Stomach (tissue), 9 donors: Measurements from ENCODE around the gene INTS7. TPM values are rescaled to one million over a fixed set of nuclear protein-coding genes. Genes with fewer than 3 reads are reported as not detected.

Experiments
- DNase-seq, 2 donors: peaks; one replicate each; pipeline versions ENCODE4 v3.0.0 to v3.0.0-alpha.2; 2013 to 2019
- H3K27ac ChIP-seq, 5 donors: fragments of 200-600 bp in 4 of 5; sonication (generic) in 4 of 5; one replicate each; pipeline ENCODE4 v1.5.1; 2013 to 2019; ENCODE audit warnings: mild to moderate bottlenecking in 1 of 5, moderate library complexity in 1 of 5
- H3K27me3 ChIP-seq, 3 donors: fragments of 200-600 bp; sonication (generic); one replicate each; pipeline ENCODE4 v1.5.1; 2017 to 2019; ENCODE audit warnings: mixed run types in 1 of 3
- H3K36me3 ChIP-seq, 4 donors: fragments of 200-600 bp; sonication (generic); 1 replicate in 3 of 4; 2 replicates in 1 of 4; pipeline ENCODE4 v1.5.1; 2016 to 2019
- H3K4me1 ChIP-seq, 4 donors: fragments of 200-600 bp; sonication (generic); one replicate each; pipeline ENCODE4 v1.5.1; 2016 to 2019
- H3K4me3 ChIP-seq, 4 donors: fragments of 200-600 bp; sonication (generic) in 3 of 4; one replicate each; pipeline ENCODE4 v1.5.1; 2016 to 2019; ENCODE audit warnings: mild to moderate bottlenecking in 1 of 4
- H3K9me3 ChIP-seq, 4 donors: fragments of 200-600 bp; sonication (generic); one replicate each; pipeline ENCODE4 v1.5.1; 2016 to 2019
- CTCF ChIP-seq, 7 experiments: fragments of 450-650 bp in 4 of 7; fragments of 200-600 bp in 3 of 7; sonication (generic) in 3 of 7; IDR thresholded peaks; one replicate each; pipeline ENCODE4 v1.5.1; 2016 to 2019; ENCODE audit warnings: antibody characterized with exemption in 7 of 7, control low read depth in 2 of 7, mild to moderate bottlenecking in 1 of 7
- EP300 ChIP-seq: sonication (generic); formaldehyde crosslinking; IDR thresholded peaks from one replicate; pipeline ENCODE4 v1.6.1; 2017; ENCODE audit warnings: antibody characterized with exemption
- POLR2A ChIP-seq, 4 donors: fragments of 450-650 bp; IDR thresholded peaks; one replicate each; pipeline ENCODE4 v1.6.1; 2016; ENCODE audit warnings: antibody characterized with exemption in 4 of 4, control low read depth in 2 of 4, mild to moderate bottlenecking in 1 of 4, moderate library complexity in 1 of 4
- POLR2AphosphoS5 ChIP-seq, 3 donors: sonication (generic); formaldehyde crosslinking; IDR thresholded peaks; one replicate each; pipeline ENCODE4 v1.6.1; 2016; ENCODE audit warnings: antibody characterized with exemption in 3 of 3
- WGBS, 5 donors: extraction: QIAGEN DNeasy Blood & Tissue Kit in 3 of 5; methylation state at CpG; one replicate each; pipeline versions ENCODE4 v1.1.5 to v1.1.7; 2013 to 2018; 5-methylcytosine and 5-hydroxymethylcytosine counted together
- intact Hi-C: fragments of 100-400 bp; cut with DNase I; formaldehyde crosslinking; loops from one replicate; pipeline ENCODE4 v1.15.1; 2023; ENCODE audit warnings: low total_unique reads
- polyA plus RNA-seq, 3 donors: library from polyadenylated mRNA; stranded (reverse); fragments of 200-250 nt; gene quantifications; one replicate each; pipeline ENCODE4 v1.2.3, GENCODE V29; 2013
- total RNA-seq, 5 donors: library from RNA; depleted of rRNA; stranded (reverse); fragments of >200 nt; gene quantifications; one replicate each; pipeline versions ENCODE4 v1.1.0 to v1.2.3, GENCODE V29; 2014 to 2016
- donor health status: healthy with polysubstance abuse.
- donor health status: Bipolar disorder and iron deficiency.
- donor health status: healthy.

Gene INTS7
- total and polyA plus RNA-seq, 8 donors: 1.2 to 156 (median 9.5) TPM

GRCh38 chr1:212042436-212042835, 7.1 kb upstream of the INTS7 start:
- intact Hi-C loops: no loop called here
- Histone ChIP-seq H3K4me3 (no peak overlapping the region), H3K36me3 (no peaks in the 10 kb centered on the region), H3K9me3 (no peaks in the 10 kb centered on the region), H3K4me1 (no peaks in the 10 kb centered on the region), H3K27ac (no peak overlapping the region), H3K27me3 (no peaks in the 10 kb centered on the region)
- DNase-seq: no peak
- TF ChIP-seq POLR2AphosphoS5 (IDR thresholded peaks at IDR 0.05): no peak
- no peak for TF ChIP-seq POLR2A (IDR thresholded peaks at IDR 0.05)
- TF ChIP-seq EP300: no peak
- no peak for TF ChIP-seq CTCF (IDR thresholded peaks at IDR 0.05)

GRCh38 chr1:212040629-212041412, 5.5 kb upstream of the INTS7 start:
- peaks cover 2 to 13% (median 6%) of the 10 kb centered on the region in 4 donors for H3K4me1 ChIP-seq
- no peak overlapping the region for H3K27ac ChIP-seq
- no peaks in the 10 kb centered on the region for H3K27me3 ChIP-seq
- intact Hi-C loops: no loop called here
- H3K4me3 ChIP-seq: no peak overlapping the region
- no peak for DNase-seq
- no peaks in the 10 kb centered on the region for H3K9me3 ChIP-seq
- no peak for TF ChIP-seq POLR2A (IDR thresholded peaks at IDR 0.05)
- no peak for TF ChIP-seq POLR2AphosphoS5 (IDR thresholded peaks at IDR 0.05)
- 69 to 78% (median 72%) methylated on average over 5 of the region's 5 CpGs for WGBS, 5 donors
- H3K36me3 ChIP-seq: no peaks in the 10 kb centered on the region

GRCh38 chr1:212039622-212040021, 4.3 kb upstream of the INTS7 start:
- H3K36me3 ChIP-seq: no peaks in the 10 kb centered on the region
- H3K27me3 ChIP-seq: no peaks in the 10 kb centered on the region
- 81 to 94% (median 90%) methylated on average over 2 of the region's 2 CpGs for WGBS, 5 donors
- intact Hi-C loops: no loop called here
- H3K4me1 ChIP-seq: peaks cover 6 to 16% (median 8%) of the 10 kb centered on the region in 4 donors
- H3K4me3 ChIP-seq: no peak overlapping the region
- no peak overlapping the region for H3K27ac ChIP-seq
- DNase-seq: no peak
- H3K9me3 ChIP-seq: no peaks in the 10 kb centered on the region
- no peak for TF ChIP-seq EP300
- TF ChIP-seq POLR2AphosphoS5 (IDR thresholded peaks at IDR 0.05): no peak

DNA sequence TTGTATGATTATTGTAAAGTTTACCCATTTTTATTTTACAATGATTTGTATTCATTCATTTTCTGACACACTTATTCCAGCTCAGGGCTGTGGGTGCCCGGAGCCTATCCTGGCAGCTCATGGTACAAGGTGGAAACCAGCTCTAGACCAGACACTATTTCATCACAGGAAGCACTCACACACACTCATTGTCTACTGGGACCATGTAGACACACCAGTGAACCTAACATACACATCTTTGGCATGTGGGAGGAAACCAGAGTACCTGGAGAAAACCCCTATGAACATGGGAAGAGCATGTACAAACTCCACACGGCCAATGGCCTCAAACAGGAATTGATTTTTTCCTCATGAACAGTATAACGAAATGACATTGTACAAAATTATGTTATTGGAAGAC, 2.5 kb upstream of the INTS7 start:
- TF ChIP-seq EP300 (no peak), POLR2AphosphoS5 (IDR thresholded peaks at IDR 0.05) (no peak), POLR2A (IDR thresholded peaks at IDR 0.05) (no peak)
- Histone ChIP-seq H3K36me3 (no peaks in the 10 kb centered on the region), H3K4me3 (no peak overlapping the region), H3K9me3 (no peaks in the 10 kb centered on the region), H3K4me1 (peaks cover 12 to 33% (median 22%) of the 10 kb centered on the region in 4 donors), H3K27me3 (no peaks in the 10 kb centered on the region), H3K27ac (no peak overlapping the region)
- DNase-seq: no peak
- 58 to 84% (median 74%) methylated on average over 3 of the region's 3 CpGs for WGBS, 5 donors
- intact Hi-C loops: no loop called here

DNA sequence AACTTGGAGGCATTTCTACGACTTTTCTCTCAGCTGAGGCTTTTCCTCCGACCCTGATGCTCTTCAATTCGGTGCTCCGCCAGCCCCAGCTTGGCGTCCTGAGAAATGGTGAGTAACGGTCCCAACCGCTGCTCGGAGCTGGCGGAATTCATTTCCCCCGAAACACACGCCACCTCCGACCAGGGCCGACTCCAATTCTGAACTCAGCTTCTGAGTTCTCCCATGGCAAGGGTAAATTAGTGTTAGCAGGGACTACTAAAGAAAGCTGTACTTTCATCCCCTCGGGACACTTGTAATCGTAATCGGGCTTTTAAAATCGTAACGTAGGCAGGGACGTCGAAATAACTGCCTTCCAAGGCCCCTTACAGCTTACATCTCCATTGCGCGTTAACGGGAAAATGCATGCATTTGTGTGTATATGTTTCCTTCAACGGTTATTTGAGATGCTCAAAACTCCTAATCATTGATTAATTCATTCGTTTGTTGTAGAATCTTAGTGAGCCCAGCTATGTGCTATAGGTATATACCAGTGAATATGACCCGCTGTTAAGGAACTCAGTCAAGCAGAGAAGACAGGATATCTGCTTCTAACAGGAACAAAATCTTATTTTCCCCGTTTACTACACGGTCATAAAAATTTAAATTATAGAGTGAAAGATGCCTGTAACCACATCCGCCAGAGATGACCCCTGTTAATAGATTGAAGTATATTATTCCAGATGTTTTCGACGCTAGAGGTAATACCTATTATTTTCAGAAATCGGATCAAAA, 663 bp upstream of the INTS7 start:
- Histone ChIP-seq H3K27me3 (no peaks in the 10 kb centered on the region), H3K4me3 (peak overlapping the region; percentile 59 to 69 (median 62)), H3K27ac (peak overlapping the region; percentile 32 to 91 (median 88)), H3K36me3 (no peaks in the 10 kb centered on the region), H3K4me1 (peaks cover 12 to 52% (median 23%) of the 10 kb centered on the region in 4 donors), H3K9me3 (no peaks in the 10 kb centered on the region)
- WGBS, 5 donors: 0 to 2% (median 1%) methylated on average over 19 to 32 of the region's 32 CpGs
- no peak for DNase-seq
- TF ChIP-seq CTCF (IDR thresholded peaks at IDR 0.05): no peak
- intact Hi-C loops: no loop called here
